NCI-H2107 treated with DMSO at 0.1 percent for 48 hours (cell line): ENCODE results near the gene LECT2.

Experiments used
- DNase-seq: peaks from one replicate; lab custom pipeline; 2025; ENCODE audit not compliant: unreplicated experiment; lab: John Stamatoyannopoulos, UW

LECT2 gene

GRCh38 chr5:135954899-135955298 lies at the start of gene LECT2:
LECT2 (minus strand) TSS chr5:135954983; CDS start chr5:135954833, 150 bp downstream.
- no peak for DNase-seq

- no peak for DNase-seq
These were observed 49.7 kb upstream of the LECT2 start for GRCh38 chr5:136004436-136004835.

GRCh38 chr5:136001466-136001981 lies 46.7 kb upstream of the LECT2 start:
- no peak for DNase-seq

GRCh38 chr5:136000932-136001331 lies 46.1 kb upstream of the LECT2 start:
- no peak for DNase-seq

GRCh38 chr5:136000147-136000546 lies 45.4 kb upstream of the LECT2 start:
- no peak for DNase-seq

GRCh38 chr5:135999406-136000139 lies 44.8 kb upstream of the LECT2 start:
- no peak for DNase-seq

GRCh38 chr5:135998889-135999288 lies 44.1 kb upstream of the LECT2 start:
- DNase-seq, result no peak

GRCh38 chr5:135997673-135998335 lies 43.0 kb upstream of the LECT2 start:
- no peak for DNase-seq

GRCh38 chr5:135996611-135997010 lies 41.8 kb upstream of the LECT2 start:
- no peak for DNase-seq

GRCh38 chr5:135995976-135996375 lies 41.2 kb upstream of the LECT2 start:
- no peak for DNase-seq

GRCh38 chr5:135993880-135994636 lies 39.3 kb upstream of the LECT2 start:
- no peak for DNase-seq

GRCh38 chr5:135993335-135993879 lies 38.6 kb upstream of the LECT2 start:
- no peak for DNase-seq

- DNase-seq, result no peak
These were observed 36.6 kb upstream of the LECT2 start for GRCh38 chr5:135991429-135991828.

- no peak for DNase-seq
These were observed 35.9 kb upstream of the LECT2 start for GRCh38 chr5:135990528-135991255.

GRCh38 chr5:135989686-135990085 lies 34.9 kb upstream of the LECT2 start:
- DNase-seq, result no peak

GRCh38 chr5:135988546-135988945 lies 33.8 kb upstream of the LECT2 start:
- no peak for DNase-seq

- DNase-seq, result no peak
These were observed 32.2 kb upstream of the LECT2 start for GRCh38 chr5:135986891-135987401.

GRCh38 chr5:135986401-135986800 lies 31.6 kb upstream of the LECT2 start:
- no peak for DNase-seq

GRCh38 chr5:135985951-135986350 lies 31.2 kb upstream of the LECT2 start:
- DNase-seq, result no peak

GRCh38 chr5:135980620-135981019 lies 25.8 kb upstream of the LECT2 start:
- no peak for DNase-seq
